Fibroblast of mammary gland (primary cell): Measurements from ENCODE around the gene FAM20C.

Experiments
- DNase-seq: peaks from one replicate; pipeline ENCODE4 v3.0.0-alpha.2; 2010; ENCODE audit warnings: low read depth
- H3K4me3 ChIP-seq: 2 replicates; pipeline ENCODE4 v1.5.1; 2011; ENCODE audit warnings: low read depth, mild to moderate bottlenecking, low read length, moderate library complexity; ENCODE audit not compliant: control insufficient read depth
- TF ChIP-seq, protein P1 (sequence below): conservative IDR thresholded peaks from 2 replicates; pipeline ENCODE4 v1.5.1; 2011; ENCODE audit warnings: low read depth, low read length, inconsistent platforms; ENCODE audit not compliant: control insufficient read depth, insufficient read depth

FAM20C gene

GRCh38 chr7:264541-265191, 72.3 kb downstream of the FAM20C start:
- TF ChIP-seq, protein P1, sequence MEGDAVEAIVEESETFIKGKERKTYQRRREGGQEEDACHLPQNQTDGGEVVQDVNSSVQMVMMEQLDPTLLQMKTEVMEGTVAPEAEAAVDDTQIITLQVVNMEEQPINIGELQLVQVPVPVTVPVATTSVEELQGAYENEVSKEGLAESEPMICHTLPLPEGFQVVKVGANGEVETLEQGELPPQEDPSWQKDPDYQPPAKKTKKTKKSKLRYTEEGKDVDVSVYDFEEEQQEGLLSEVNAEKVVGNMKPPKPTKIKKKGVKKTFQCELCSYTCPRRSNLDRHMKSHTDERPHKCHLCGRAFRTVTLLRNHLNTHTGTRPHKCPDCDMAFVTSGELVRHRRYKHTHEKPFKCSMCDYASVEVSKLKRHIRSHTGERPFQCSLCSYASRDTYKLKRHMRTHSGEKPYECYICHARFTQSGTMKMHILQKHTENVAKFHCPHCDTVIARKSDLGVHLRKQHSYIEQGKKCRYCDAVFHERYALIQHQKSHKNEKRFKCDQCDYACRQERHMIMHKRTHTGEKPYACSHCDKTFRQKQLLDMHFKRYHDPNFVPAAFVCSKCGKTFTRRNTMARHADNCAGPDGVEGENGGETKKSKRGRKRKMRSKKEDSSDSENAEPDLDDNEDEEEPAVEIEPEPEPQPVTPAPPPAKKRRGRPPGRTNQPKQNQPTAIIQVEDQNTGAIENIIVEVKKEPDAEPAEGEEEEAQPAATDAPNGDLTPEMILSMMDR: no peak
- peak; percentile 53 for DNase-seq
- no peak overlapping the region for H3K4me3 ChIP-seq

- no peak for DNase-seq
- TF ChIP-seq, protein P1: no peak
- no peak overlapping the region for H3K4me3 ChIP-seq
These were observed 73.0 kb downstream of the FAM20C start for GRCh38 chr7:265192-265997.

DNA sequence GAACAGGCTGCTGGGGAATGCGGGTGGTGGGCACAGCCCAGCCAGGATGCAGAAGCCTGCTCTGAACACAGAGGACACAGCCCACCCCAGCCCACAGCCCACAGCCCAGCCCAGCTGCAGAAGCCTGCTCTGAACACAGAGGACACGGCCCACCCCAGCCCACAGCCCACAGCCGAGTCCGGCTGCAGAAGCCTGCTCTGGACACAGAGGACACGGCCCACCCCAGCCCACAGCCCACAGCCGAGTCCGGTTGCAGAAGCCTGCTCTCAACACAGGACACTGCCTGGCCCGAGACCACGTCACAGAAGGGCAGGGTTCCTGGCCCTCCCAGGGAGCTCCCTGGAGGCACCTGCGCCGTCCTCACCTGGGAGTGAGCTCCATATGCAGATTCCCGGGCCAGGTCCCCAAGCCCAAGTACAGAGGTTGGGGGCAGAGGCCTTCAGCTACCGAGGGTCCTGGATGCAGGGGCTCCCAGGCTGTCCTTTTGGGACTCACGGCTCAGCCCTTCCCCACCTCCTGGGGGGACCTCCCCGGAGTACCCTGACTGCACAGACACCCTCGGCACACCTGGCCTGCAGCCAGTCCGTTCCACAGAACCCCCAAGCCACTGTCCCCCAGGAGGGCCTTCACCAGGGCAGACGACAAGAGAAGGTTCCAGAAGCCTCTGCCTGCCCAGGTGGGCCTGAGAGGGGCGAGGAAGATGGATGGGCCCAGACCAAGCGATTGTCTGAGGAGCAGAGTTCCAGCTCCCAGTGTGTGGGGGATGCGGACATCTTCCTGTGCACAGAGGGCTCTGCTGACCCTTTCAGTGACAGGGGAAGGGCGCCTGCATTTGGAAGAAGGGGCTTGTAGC, 73.9 kb downstream of the FAM20C start:
- TF ChIP-seq, protein P1: no peak
- H3K4me3 ChIP-seq: no peak overlapping the region
- no peak for DNase-seq

GRCh38 chr7:266851-267840, 74.8 kb downstream of the FAM20C start:
- TF ChIP-seq, protein P1: no peak
- H3K4me3 ChIP-seq: no peak overlapping the region
- no peak for DNase-seq

GRCh38 chr7:268991-269390, 76.6 kb downstream of the FAM20C start:
- no peak overlapping the region for H3K4me3 ChIP-seq
- TF ChIP-seq, protein P1: no peak
- no peak for DNase-seq
